Astrocyte (in vitro differentiated cells and primary cell): ENCODE measurements around the gene CCDC3. TPM values are rescaled to one million over a fixed set of nuclear protein-coding genes. Genes with fewer than 3 reads are reported as not detected.

Experiments
- DNase-seq: peaks from one replicate; pipeline ENCODE4 v3.0.0-alpha.2; 2010; ENCODE audit warnings: low read depth
- FAIRE-seq: peaks from 2 replicates; lab custom pipeline; 2011; peaks lifted over from hg19 to GRCh38; lab: Jason Lieb, UNC
- H2AFZ ChIP-seq: 2 replicates; pipeline ENCODE4 v1.6.0; 2012; ENCODE audit warnings: low read depth, low read length, inconsistent platforms
- H3K27ac ChIP-seq: 2 replicates; pipeline ENCODE4 v1.5.1; 2011; ENCODE audit warnings: low read depth, low read length, inconsistent platforms
- H3K27me3 ChIP-seq: 2 replicates; pipeline ENCODE4 v1.6.0; 2011; ENCODE audit warnings: low read length, inconsistent platforms; ENCODE audit not compliant: insufficient read depth
- H3K36me3 ChIP-seq: 2 replicates; pipeline ENCODE4 v1.5.1; 2011; ENCODE audit warnings: low read length, inconsistent platforms; ENCODE audit not compliant: insufficient read depth
- H3K4me1 ChIP-seq: 2 replicates; pipeline ENCODE4 v1.5.1; 2011; ENCODE audit warnings: low read length, inconsistent platforms; ENCODE audit not compliant: insufficient read depth
- H3K4me2 ChIP-seq: 2 replicates; pipeline ENCODE4 v1.6.0; 2012; ENCODE audit warnings: low read length, inconsistent platforms
- H3K4me3 ChIP-seq: 2 replicates; pipeline ENCODE4 v1.5.1; 2011; ENCODE audit warnings: low read depth, mild to moderate bottlenecking, low read length, inconsistent platforms; ENCODE audit not compliant: insufficient read depth
- H3K79me2 ChIP-seq: 2 replicates; pipeline ENCODE4 v1.6.0; 2012; ENCODE audit warnings: mild to moderate bottlenecking, low read length, inconsistent platforms; ENCODE audit not compliant: insufficient read depth
- H3K9ac ChIP-seq: 2 replicates; pipeline ENCODE4 v1.6.0; 2012; ENCODE audit warnings: mild to moderate bottlenecking, low read length, inconsistent platforms
- H3K9me3 ChIP-seq: 2 replicates; pipeline ENCODE4 v1.5.1; 2012; ENCODE audit warnings: low read depth, mild to moderate bottlenecking, low read length, inconsistent platforms; ENCODE audit not compliant: insufficient read depth
- H4K20me1 ChIP-seq: 2 replicates; pipeline ENCODE4 v1.6.0; 2012; ENCODE audit warnings: low read length, inconsistent platforms; ENCODE audit not compliant: insufficient read depth
- H3K27ac Mint-ChIP-seq: one replicate; pipeline ENCODE4 v1.8.0; 2021; ENCODE audit warnings: mild to moderate bottlenecking, mixed read lengths; ENCODE audit not compliant: unreplicated experiment
- H3K27me3 Mint-ChIP-seq: one replicate; pipeline ENCODE4 v1.8.0; 2021; ENCODE audit warnings: low read depth, mixed read lengths; ENCODE audit not compliant: unreplicated experiment
- H3K36me3 Mint-ChIP-seq: one replicate; pipeline ENCODE4 v1.8.0; 2021; ENCODE audit warnings: low read depth, mixed read lengths; ENCODE audit not compliant: unreplicated experiment
- H3K4me1 Mint-ChIP-seq: one replicate; pipeline ENCODE4 v1.8.0; 2021; ENCODE audit warnings: low read depth, mixed read lengths; ENCODE audit not compliant: unreplicated experiment
- H3K4me3 Mint-ChIP-seq: one replicate; pipeline ENCODE4 v1.8.0; 2021; ENCODE audit warnings: mild to moderate bottlenecking, moderate library complexity, mixed read lengths; ENCODE audit not compliant: unreplicated experiment
- H3K9me3 Mint-ChIP-seq: one replicate; pipeline ENCODE4 v1.8.0; 2021; ENCODE audit warnings: mild to moderate bottlenecking, mixed read lengths; ENCODE audit not compliant: unreplicated experiment
- CTCF ChIP-seq: IDR thresholded peaks from 2 replicates; pipeline ENCODE4 v1.5.1; 2011; ENCODE audit warnings: low read depth, mild to moderate bottlenecking, inconsistent platforms, low read length, moderate library complexity; ENCODE audit not compliant: insufficient read depth
- EZH2 ChIP-seq: IDR thresholded peaks from 2 replicates; pipeline ENCODE4 v1.6.1; 2012; ENCODE audit warnings: mild to moderate bottlenecking, low read length, inconsistent platforms; ENCODE audit not compliant: insufficient read depth
- total RNA-seq: library from RNA; stranded (reverse); gene quantifications from 2 replicates; pipeline ENCODE4 v1.2.1, GENCODE V29; 2021

CCDC3 gene
- total RNA-seq, 1 donor from 2014 or later, result 25.8 TPM

- Histone ChIP-seq H3K36me3 (no peaks in the 10 kb centered on the region), H2AFZ (no peak overlapping the region), H4K20me1 (no peaks in the 10 kb centered on the region), H3K9me3 (peaks cover 2% of the 10 kb centered on the region), H3K4me3 (no peak overlapping the region), H3K27me3 (peaks cover 9% of the 10 kb centered on the region), H3K4me2 (no peak overlapping the region), H3K9ac (no peak overlapping the region), H3K27ac (no peak overlapping the region), H3K4me1 (no peaks in the 10 kb centered on the region), H3K79me2 (no peaks in the 10 kb centered on the region)
- Mint-ChIP-seq H3K4me1 (peaks cover 2% of the 10 kb centered on the region), H3K36me3 (no peaks in the 10 kb centered on the region), H3K27ac (no peak overlapping the region), H3K27me3 (peaks cover 7% of the 10 kb centered on the region), H3K9me3 (peaks cover 7% of the 10 kb centered on the region), H3K4me3 (no peak overlapping the region)
- DNase-seq, result no peak
- no peak for FAIRE-seq
- TF ChIP-seq CTCF (no peak), EZH2 (no peak)
These were observed 121.1 kb downstream of the CCDC3 start for GRCh38 chr10:12880423-12880822.

GRCh38 chr10:12877150-12877549, 124.4 kb downstream of the CCDC3 start:
- peaks cover 6% of the 10 kb centered on the region for H3K27me3 ChIP-seq
- no peak overlapping the region for H2AFZ ChIP-seq
- no peaks in the 10 kb centered on the region for H3K36me3 ChIP-seq
- no peaks in the 10 kb centered on the region for H4K20me1 ChIP-seq
- peaks cover 20% of the 10 kb centered on the region for H3K27me3 Mint-ChIP-seq
- peaks cover 5% of the 10 kb centered on the region for H3K9me3 Mint-ChIP-seq
- no peaks in the 10 kb centered on the region for H3K4me1 ChIP-seq
- DNase-seq (no peak), FAIRE-seq (no peak)
- peaks cover 2% of the 10 kb centered on the region for H3K9me3 ChIP-seq
- no peak overlapping the region for H3K4me3 Mint-ChIP-seq
- no peak overlapping the region for H3K4me3 ChIP-seq
- H3K9ac ChIP-seq, result no peak overlapping the region
- H3K27ac ChIP-seq, result no peak overlapping the region
- H3K36me3 Mint-ChIP-seq, result no peaks in the 10 kb centered on the region
- no peak overlapping the region for H3K4me2 ChIP-seq
- peaks cover 2% of the 10 kb centered on the region for H3K4me1 Mint-ChIP-seq
- peak overlapping the region; percentile 51 for H3K27ac Mint-ChIP-seq
- no peak for TF ChIP-seq EZH2
- TF ChIP-seq CTCF, result no peak
- H3K79me2 ChIP-seq, result no peaks in the 10 kb centered on the region

- Mint-ChIP-seq H3K4me1 (peaks cover 2% of the 10 kb centered on the region), H3K27me3 (peaks cover 27% of the 10 kb centered on the region), H3K9me3 (peaks cover 5% of the 10 kb centered on the region), H3K36me3 (no peaks in the 10 kb centered on the region), H3K27ac (no peak overlapping the region), H3K4me3 (no peak overlapping the region)
- H3K4me1 ChIP-seq, result no peaks in the 10 kb centered on the region
- no peaks in the 10 kb centered on the region for H3K79me2 ChIP-seq
- H3K36me3 ChIP-seq, result no peaks in the 10 kb centered on the region
- no peak overlapping the region for H3K9ac ChIP-seq
- FAIRE-seq (no peak), DNase-seq (no peak)
- H3K9me3 ChIP-seq, result peaks cover 2% of the 10 kb centered on the region
- no peak overlapping the region for H3K27ac ChIP-seq
- H4K20me1 ChIP-seq, result no peaks in the 10 kb centered on the region
- peaks cover 6% of the 10 kb centered on the region for H3K27me3 ChIP-seq
- H2AFZ ChIP-seq, result no peak overlapping the region
- H3K4me3 ChIP-seq, result no peak overlapping the region
- TF ChIP-seq EZH2 (no peak), CTCF (no peak)
- H3K4me2 ChIP-seq, result no peak overlapping the region
These were observed 125.2 kb downstream of the CCDC3 start for GRCh38 chr10:12876266-12876665.
